ENCODE results near the gene TMEM270.
A peak's percentile ranks its signal among the peaks of the same experiment; 100 is the strongest.
"Not testable (repeated sequence)": the region's sequence is repeated elsewhere in the genome, so short reads cannot be mapped to it uniquely, and the experiment has no call there.

TMEM270 gene

GRCh38 chr7:73831584-73831833, 29.4 kb upstream of the TMEM270 start:
- peaks cover 14% of the 10 kb centered on the region for H3K27me3 Mint-ChIP-seq (ENCODE audit: low read depth, poor library complexity)
- no peaks in the 10 kb centered on the region for H3K36me3 Mint-ChIP-seq (ENCODE audit: low read depth)
- peak overlapping the region; percentile 68 for H3K27ac Mint-ChIP-seq
- H3K9me3 Mint-ChIP-seq: peaks cover 4% of the 10 kb centered on the region
- H3K4me1 Mint-ChIP-seq: peaks cover 71% of the 10 kb centered on the region
- DNase-seq: no peak
- TF ChIP-seq CTCF (IDR thresholded peaks at IDR 0.05): no peak
- peak overlapping the region; percentile 71 for H3K4me3 Mint-ChIP-seq

DNA sequence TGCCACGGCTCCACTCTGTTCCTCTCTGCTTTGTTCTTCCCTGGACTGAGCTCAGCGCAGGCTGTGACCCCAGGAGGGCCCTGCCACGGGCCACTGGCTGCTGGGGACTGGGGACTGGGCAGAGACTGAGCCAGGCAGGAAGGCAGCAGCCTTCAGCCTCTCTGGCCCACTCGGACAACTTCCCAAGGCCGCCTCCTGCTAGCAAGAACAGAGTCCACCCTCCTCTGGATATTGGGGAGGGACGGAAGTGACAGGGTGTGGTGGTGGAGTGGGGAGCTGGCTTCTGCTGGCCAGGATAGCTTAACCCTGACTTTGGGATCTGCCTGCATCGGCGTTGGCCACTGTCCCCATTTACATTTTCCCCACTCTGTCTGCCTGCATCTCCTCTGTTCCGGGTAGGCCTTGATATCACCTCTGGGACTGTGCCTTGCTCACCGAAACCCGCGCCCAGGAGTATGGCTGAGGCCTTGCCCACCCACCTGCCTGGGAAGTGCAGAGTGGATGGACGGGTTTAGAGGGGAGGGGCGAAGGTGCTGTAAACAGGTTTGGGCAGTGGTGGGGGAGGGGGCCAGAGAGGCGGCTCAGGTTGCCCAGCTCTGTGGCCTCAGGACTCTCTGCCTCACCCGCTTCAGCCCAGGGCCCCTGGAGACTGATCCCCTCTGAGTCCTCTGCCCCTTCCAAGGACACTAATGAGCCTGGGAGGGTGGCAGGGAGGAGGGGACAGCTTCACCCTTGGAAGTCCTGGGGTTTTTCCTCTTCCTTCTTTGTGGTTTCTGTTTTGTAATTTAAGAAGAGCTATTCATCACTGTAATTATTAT, 28.9 kb upstream of the TMEM270 start:
- DNase-seq: peak; percentile 36
- Mint-ChIP-seq H3K27me3 (ENCODE audit: low read depth, poor library complexity) (peaks cover 10% of the 10 kb centered on the region), H3K4me1 (peaks cover 66% of the 10 kb centered on the region), H3K27ac (peak overlapping the region; percentile 68), H3K9me3 (peaks cover 4% of the 10 kb centered on the region), H3K4me3 (peak overlapping the region; percentile 71), H3K36me3 (ENCODE audit: low read depth) (no peaks in the 10 kb centered on the region)
- TF ChIP-seq CTCF (IDR thresholded peaks at IDR 0.05): no peak

GRCh38 chr7:73832806-73833205, 28.2 kb upstream of the TMEM270 start:
- Mint-ChIP-seq H3K9me3 (peaks cover 10% of the 10 kb centered on the region), H3K4me3 (peak overlapping the region; percentile 71), H3K27ac (no peak overlapping the region), H3K4me1 (peaks cover 58% of the 10 kb centered on the region), H3K36me3 (ENCODE audit: low read depth) (no peaks in the 10 kb centered on the region), H3K27me3 (ENCODE audit: low read depth, poor library complexity) (peaks cover 7% of the 10 kb centered on the region)
- no peak for DNase-seq
- no peak for TF ChIP-seq CTCF (IDR thresholded peaks at IDR 0.05)

DNA sequence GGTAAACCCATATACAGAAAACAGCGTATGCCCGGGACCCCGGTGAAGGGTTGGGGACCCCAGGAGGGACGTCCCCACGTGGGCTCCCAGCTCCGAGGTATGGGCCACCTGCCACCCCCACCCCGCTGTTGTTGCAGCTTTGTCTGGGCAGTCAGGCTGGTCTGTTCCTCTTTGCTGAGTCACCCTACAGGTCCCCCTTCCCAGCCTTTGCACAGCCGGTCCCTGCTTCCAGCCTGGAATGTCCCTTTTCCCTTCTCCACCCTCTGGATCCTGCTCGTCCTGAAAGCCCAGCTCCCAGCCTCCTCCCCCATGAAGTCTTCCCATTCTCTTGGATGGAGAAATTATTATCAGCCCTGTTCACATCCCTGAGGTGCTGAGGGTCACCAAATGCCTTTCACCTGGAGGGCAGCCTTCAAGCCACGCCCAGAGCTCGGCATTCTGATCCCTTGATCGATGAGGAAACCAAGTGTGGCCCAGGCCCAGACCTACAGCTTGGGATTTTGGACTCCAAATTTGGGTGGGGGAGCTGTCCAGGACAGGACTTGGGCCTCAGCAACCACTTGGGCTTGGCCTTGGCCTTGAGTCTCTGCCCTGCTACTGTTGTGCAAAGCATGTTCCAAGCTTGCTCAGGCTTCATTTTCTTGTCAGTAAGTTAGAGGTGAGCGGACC, 27.6 kb upstream of the TMEM270 start:
- H3K4me1 Mint-ChIP-seq: peaks cover 56% of the 10 kb centered on the region
- H3K9me3 Mint-ChIP-seq: peaks cover 15% of the 10 kb centered on the region
- H3K27ac Mint-ChIP-seq: peak overlapping the region; percentile 58
- H3K4me3 Mint-ChIP-seq: no peak overlapping the region
- no peaks in the 10 kb centered on the region for H3K36me3 Mint-ChIP-seq (ENCODE audit: low read depth)
- no peak for TF ChIP-seq CTCF (IDR thresholded peaks at IDR 0.05)
- peaks cover 4% of the 10 kb centered on the region for H3K27me3 Mint-ChIP-seq (ENCODE audit: low read depth, poor library complexity)
- DNase-seq: no peak

- Mint-ChIP-seq H3K36me3 (ENCODE audit: low read depth) (no peaks in the 10 kb centered on the region), H3K9me3 (peaks cover 15% of the 10 kb centered on the region), H3K27me3 (ENCODE audit: low read depth, poor library complexity) (peaks cover 7% of the 10 kb centered on the region), H3K27ac (no peak overlapping the region), H3K4me1 (peaks cover 49% of the 10 kb centered on the region), H3K4me3 (no peak overlapping the region)
- DNase-seq: no peak
- TF ChIP-seq CTCF (IDR thresholded peaks at IDR 0.05): no peak
Observed at GRCh38 chr7:73834626-73835191, 26.2 kb upstream of the TMEM270 start.

DNA sequence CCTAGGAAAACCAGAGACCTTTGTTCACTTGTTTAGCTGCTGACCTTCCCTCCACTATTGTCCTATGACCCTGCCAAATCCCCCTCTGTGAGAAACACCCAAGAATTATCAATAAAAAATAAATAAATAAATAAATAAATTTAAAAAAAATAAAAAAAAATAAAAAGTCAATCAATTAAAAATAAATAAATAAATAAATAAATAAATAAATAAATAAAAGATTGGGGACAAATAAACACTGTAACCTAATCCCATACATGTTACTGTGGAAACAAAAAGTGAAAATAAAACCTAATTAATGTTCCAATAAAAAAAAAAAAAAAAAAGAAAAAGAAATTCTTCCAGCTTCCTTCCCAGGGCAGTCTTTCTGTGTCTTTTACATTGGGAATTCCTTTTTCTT, 23.8 kb upstream of the TMEM270 start:
- Mint-ChIP-seq H3K4me1 (peaks cover 29% of the 10 kb centered on the region), H3K9me3 (peaks cover 15% of the 10 kb centered on the region)
- H3K27ac Mint-ChIP-seq; DNase-seq; H3K36me3 Mint-ChIP-seq (ENCODE audit: low read depth); H3K27me3 Mint-ChIP-seq (ENCODE audit: low read depth, poor library complexity); H3K4me3 Mint-ChIP-seq: not testable (repeated sequence)
